GM12874 (cell line): ENCODE measurements around the gene MCM9.

Source experiments
- TF ChIP-seq, protein P1 (sequence below): IDR thresholded peaks from 2 replicates; pipeline ENCODE4 v1.5.1; 2011; ENCODE audit warnings: low read depth, mild to moderate bottlenecking, control low read depth, low read length, moderate library complexity; ENCODE audit not compliant: insufficient read depth

MCM9 gene

DNA sequence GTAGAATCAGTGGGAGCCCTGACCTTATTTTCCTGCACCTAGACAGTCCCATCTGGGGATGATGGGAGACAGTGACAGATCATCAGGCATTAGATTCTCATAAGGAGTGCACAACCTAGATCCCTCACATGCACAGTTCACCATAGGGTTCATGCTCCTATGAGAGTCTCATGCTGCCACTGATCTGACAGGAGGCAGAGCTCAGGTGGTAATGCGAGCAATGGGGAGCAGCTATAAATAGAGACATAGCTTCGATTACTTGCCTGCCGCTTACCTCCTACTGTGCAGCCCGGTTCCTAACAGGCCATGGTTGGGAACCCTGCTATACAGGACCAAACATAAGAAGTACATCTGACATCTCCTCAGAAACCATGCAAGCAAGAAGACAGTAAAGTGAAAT lies 72.5 kb downstream of the MCM9 start:
- TF ChIP-seq, protein P1, sequence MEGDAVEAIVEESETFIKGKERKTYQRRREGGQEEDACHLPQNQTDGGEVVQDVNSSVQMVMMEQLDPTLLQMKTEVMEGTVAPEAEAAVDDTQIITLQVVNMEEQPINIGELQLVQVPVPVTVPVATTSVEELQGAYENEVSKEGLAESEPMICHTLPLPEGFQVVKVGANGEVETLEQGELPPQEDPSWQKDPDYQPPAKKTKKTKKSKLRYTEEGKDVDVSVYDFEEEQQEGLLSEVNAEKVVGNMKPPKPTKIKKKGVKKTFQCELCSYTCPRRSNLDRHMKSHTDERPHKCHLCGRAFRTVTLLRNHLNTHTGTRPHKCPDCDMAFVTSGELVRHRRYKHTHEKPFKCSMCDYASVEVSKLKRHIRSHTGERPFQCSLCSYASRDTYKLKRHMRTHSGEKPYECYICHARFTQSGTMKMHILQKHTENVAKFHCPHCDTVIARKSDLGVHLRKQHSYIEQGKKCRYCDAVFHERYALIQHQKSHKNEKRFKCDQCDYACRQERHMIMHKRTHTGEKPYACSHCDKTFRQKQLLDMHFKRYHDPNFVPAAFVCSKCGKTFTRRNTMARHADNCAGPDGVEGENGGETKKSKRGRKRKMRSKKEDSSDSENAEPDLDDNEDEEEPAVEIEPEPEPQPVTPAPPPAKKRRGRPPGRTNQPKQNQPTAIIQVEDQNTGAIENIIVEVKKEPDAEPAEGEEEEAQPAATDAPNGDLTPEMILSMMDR, result no peak

DNA sequence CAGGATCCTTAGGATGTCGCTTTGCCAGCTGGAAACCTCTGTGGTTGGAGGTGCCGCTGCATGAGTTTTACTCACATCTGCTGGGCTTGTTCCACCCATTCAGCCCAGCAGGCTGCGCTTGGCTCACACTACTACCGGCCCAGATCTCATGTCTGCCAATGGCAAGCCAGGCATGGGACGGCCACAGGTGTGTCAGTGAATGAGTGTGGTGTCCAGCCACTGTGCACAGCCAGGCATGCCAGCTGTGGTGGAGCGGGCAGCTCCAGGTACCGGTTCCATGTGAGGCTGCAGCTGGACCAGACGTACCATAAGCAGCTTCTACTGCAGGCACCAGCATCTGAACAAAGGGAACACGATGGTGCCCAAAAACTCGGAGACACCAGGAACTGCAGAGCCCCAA lies 74.1 kb downstream of the MCM9 start:
- TF ChIP-seq, protein P1, result no peak

DNA sequence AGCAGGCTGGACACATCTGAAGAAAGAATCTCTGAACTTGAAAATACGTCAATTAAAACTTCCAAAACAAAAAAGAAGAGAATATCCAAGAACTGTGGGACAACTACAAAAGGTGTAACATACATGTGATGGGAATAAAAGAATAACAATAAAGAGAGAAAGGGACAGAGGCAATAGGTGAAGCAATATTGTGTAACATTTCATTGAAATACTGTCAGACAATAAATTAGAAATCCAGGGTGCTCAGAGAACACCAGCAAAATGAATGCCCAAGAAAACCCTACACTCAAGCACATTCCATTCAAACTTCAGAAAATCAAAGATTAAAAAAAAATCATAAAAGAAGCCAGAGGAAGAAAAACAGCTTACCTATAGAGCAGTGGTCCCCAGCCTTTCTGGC lies 74.6 kb downstream of the MCM9 start:
- TF ChIP-seq, protein P1, result no peak

DNA sequence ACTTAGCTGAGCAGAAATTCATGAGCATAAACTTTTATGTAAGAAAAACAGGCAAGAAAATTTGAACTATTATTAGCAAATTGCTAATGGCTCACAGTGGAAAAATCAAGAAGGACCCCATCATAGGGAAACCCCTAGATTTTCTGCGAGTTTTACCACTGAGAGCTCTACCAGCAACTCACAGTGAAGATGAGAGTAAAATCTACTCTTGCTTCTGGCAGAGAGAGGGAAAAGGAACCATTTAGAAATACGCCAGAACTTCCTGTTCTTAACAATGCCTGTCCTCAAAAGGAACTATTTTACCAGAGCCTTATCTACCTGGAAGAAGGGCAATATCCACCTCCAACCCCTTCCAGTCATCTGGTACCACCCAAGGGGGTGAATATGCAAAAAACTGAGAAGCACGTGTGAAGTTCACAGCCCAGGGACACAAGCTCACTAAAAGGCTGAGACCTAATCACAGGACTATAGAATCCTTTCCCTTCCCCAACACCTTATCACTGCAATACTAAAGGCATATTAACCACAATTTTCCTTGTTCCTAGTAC lies 75.4 kb downstream of the MCM9 start:
- TF ChIP-seq, protein P1, result no peak

DNA sequence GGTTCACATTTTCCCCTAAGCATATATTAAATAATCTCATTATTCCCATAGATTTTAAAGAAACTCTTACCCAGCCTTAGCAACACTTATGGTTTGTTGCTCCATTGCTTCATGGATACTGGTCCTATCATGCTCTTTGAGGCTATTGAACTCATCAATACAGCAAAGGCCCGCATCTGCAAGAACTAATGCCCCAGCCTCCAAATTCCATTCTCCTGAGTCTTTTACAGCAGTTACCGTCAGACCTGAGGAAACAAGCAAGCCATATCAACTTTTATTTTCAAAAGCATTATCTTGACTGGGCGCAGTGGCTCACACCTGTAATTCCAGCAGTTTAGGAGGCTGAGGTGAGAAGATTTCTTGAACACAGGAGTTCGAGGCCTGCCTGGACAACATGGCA lies 78.7 kb downstream of the MCM9 start:
- TF ChIP-seq, protein P1, result no peak

DNA sequence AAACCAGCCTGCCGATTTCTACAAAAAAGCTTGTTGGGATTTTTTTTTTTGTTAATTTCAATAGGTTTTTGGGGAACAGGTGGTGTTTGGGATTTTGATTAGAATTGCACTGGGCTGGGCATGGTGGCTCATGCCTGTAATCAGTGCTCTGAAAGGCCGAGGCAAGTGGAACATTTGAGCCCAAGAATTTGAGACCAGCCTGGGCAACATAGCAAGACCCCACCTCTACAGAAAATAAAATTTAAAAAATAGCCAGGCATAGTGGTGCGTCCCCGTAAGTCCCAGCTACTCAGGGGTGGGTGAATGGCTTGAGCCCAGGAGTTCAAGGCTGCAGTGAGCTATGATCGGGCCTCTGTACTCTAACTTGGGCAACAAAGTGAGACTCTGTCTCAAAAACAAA lies 81.6 kb downstream of the MCM9 start:
- TF ChIP-seq, protein P1, result no peak

DNA sequence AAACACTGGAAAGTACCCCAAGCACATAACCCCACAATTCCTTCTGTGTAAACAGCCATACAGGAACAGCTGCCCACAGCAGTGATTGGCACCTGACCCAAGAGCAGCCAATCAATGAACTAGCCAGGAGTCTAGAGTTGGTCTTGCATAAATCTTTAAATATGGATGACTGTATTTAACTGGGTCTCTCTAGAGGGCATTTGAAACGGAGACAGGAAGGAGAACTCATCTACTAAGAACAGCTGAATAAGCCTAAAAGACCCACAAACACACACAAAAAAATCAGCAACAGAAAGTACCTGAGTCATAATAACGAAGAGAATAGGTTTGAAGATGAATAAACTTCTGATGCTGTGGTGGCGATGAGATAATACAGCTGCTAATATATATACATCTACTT lies 90.0 kb downstream of the MCM9 start:
- TF ChIP-seq, protein P1, result no peak

DNA sequence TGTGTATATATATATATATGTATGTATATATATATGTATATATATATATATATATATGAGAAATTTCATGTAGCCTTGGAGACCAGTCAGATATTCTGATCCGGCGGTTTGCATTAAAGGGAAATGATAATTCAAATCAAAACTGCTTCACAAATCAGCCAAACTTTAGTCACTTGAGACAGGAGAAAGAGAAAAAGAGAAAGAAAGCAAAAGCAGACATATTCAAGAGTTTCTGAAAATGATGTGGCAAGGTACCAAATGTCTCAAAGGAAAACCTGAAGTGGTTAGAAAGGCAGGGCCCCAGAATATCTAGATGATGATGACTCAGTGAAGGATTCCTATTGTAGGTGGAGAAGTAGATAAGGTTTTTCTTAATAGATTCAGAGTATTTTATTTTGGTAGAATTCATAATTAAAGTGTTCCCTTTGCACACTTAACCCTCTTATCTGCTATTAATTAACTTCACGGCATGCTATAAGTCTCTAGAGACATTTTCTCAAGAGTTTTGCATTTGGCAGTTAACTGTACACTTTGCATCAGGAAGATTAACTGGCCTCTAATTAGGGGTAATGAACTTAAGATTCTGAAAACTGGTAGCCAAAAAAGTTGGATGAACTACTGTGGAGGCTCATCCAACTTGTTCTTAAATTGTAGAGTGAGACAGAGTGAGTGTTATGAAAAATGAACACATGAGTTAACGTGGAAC lies 91.1 kb downstream of the MCM9 start:
- TF ChIP-seq, protein P1, result no peak
